PC-9 (cell line): Measurements from ENCODE around the gene RAB40C. TPM values are rescaled to one million over a fixed set of nuclear protein-coding genes. Genes with fewer than 3 reads are reported as not detected.
A peak's percentile ranks its signal among the peaks of the same experiment; 100 is the strongest.

ENCODE experiments used
- BruUV-seq: library from RNA; stranded (reverse); fragments of 400-500 nt; replicated peaks from 2 replicates; lab custom pipeline; 2021; lab: Mats Ljungman, UMichigan
- CTCF ChIA-PET: fragments of 300-600 bp; sonication (Branson Sonifier 250); formaldehyde crosslinking; loops from one replicate; lab custom pipeline; 2022; ENCODE audit warnings: antibody characterized with exemption; lab: Charles Lee
- POLR2A ChIA-PET: fragments of 300-600 bp; sonication (Branson Sonifier 250); formaldehyde crosslinking; loops from one replicate; lab custom pipeline; 2022; ENCODE audit warnings: antibody characterized with exemption; ENCODE audit not compliant: unreplicated experiment; lab: Charles Lee
- DNase-seq, 2 experiments: peaks; one replicate each; pipeline versions ENCODE4 v3.0.0 to v3.0.0-alpha.2; 2015 to 2022; ENCODE audit warnings: mixed read lengths in 1 of 2
- H2AFZ ChIP-seq: fragments of 200-600 bp; sonication (generic); 2 replicates; pipeline ENCODE4 v1.8.1; 2017; ENCODE audit warnings: antibody characterized with exemption
- H3F3A ChIP-seq: fragments of 200-600 bp; sonication (generic); 2 replicates; pipeline ENCODE4 v1.8.1; 2017; ENCODE audit warnings: antibody characterized with exemption, mild to moderate bottlenecking, low read depth; ENCODE audit not compliant: insufficient read depth
- H3K27ac ChIP-seq: fragments of 200-600 bp; sonication (generic); 2 replicates; pipeline ENCODE4 v1.6.1; 2016; ENCODE audit warnings: mixed run types
- H3K27me3 ChIP-seq: fragments of 200-600 bp; sonication (generic); 2 replicates; pipeline ENCODE4 v1.6.1; 2016; ENCODE audit warnings: low read depth, mixed run types; ENCODE audit not compliant: insufficient read depth
- H3K36me3 ChIP-seq: fragments of 200-600 bp; sonication (generic); 2 replicates; pipeline ENCODE4 v1.6.1; 2016; ENCODE audit warnings: low read depth, mixed run types
- H3K4me1 ChIP-seq: fragments of 200-600 bp; sonication (generic); replicated peaks from 2 replicates; pipeline ENCODE4 v1.6.1; 2016; ENCODE audit warnings: mixed run types; ENCODE audit not compliant: insufficient read depth
- H3K4me2 ChIP-seq: fragments of 200-600 bp; sonication (generic); 2 replicates; pipeline ENCODE4 v1.6.1; 2017; ENCODE audit warnings: mixed run types
- H3K4me3 ChIP-seq: fragments of 200-600 bp; sonication (generic); 2 replicates; pipeline ENCODE4 v1.6.1; 2016; ENCODE audit warnings: mixed run types
- H3K79me2 ChIP-seq: fragments of 200-600 bp; sonication (generic); 2 replicates; pipeline ENCODE4 v1.6.1; 2017; ENCODE audit warnings: low read depth, mixed run types
- H3K9me2 ChIP-seq: fragments of 200-600 bp; sonication (generic); 2 replicates; pipeline ENCODE4 v1.8.1; 2017; ENCODE audit warnings: mild to moderate bottlenecking; ENCODE audit not compliant: insufficient read depth
- H3K9me3 ChIP-seq: fragments of 200-600 bp; sonication (generic); 2 replicates; pipeline ENCODE4 v1.8.1; 2016; ENCODE audit warnings: low read depth; ENCODE audit not compliant: insufficient read depth
- H4K20me1 ChIP-seq: fragments of 200-600 bp; sonication (generic); 2 replicates; pipeline ENCODE4 v1.8.1; 2017; ENCODE audit not compliant: insufficient read depth
- CTCF ChIP-seq: fragments of 200-600 bp; sonication (generic); conservative IDR thresholded peaks from 2 replicates; pipeline ENCODE4 v1.6.1; 2017; ENCODE audit warnings: mixed run types, antibody characterized with exemption, mild to moderate bottlenecking, moderate library complexity
- EZH2 ChIP-seq: fragments of 200-600 bp; sonication (generic); IDR thresholded peaks from 2 replicates; pipeline ENCODE4 v1.8.0; 2017; ENCODE audit warnings: antibody characterized with exemption, low read depth
- intact Hi-C: fragments of 100-400 bp; cut with micrococcal nuclease; formaldehyde crosslinking; loops from one replicate; pipeline ENCODE4 v1.10.0; 2022; ENCODE audit not compliant: unreplicated experiment
- total RNA-seq: library from RNA; stranded (reverse); gene quantifications from 2 replicates; pipeline ENCODE4 v1.2.3, GENCODE V29; 2021

Gene RAB40C
- total RNA-seq, 1 experiment from 2014 or later, result 47.1 TPM

DNA sequence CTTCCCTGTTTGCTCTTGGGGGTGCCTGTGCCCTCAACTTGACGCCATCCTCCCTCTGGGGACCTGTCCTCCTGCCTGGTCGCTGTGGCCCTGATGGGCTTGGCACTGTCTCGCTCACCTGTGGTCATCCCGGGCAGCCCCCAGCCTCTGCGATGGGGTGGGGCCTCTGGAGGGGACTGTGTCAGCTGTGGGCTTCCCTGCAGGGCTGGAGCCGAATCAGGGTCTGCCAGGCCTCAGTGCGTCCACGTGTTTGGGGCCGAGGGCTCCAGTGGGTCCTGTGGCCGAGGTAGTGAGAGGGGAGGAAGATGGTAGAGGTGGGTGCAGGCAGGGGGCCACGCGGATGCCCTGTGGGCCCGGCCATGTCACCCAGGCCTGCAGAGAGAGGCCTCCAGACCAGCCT lies 12.1 kb upstream of the RAB40C start:
- H3K36me3 ChIP-seq, result no peaks in the 10 kb centered on the region
- H3F3A ChIP-seq, result no peaks in the 10 kb centered on the region; the same call in 1 of the 2 replicates
- H3K27me3 ChIP-seq, result no peaks in the 10 kb centered on the region
- POLR2A ChIA-PET, result no interaction called here
- TF ChIP-seq EZH2 (no peak), CTCF (no peak)
- CTCF ChIA-PET, result no interaction called here
- H3K4me2 ChIP-seq, result no peak overlapping the region
- H3K9me3 ChIP-seq, result no peaks in the 10 kb centered on the region
- no peaks in the 10 kb centered on the region for H4K20me1 ChIP-seq
- H3K4me3 ChIP-seq, result no peak overlapping the region
- DNase-seq, result no peak
- H3K9me2 ChIP-seq, result no peaks in the 10 kb centered on the region
- H3K79me2 ChIP-seq, result no peaks in the 10 kb centered on the region
- H3K27ac ChIP-seq, result no peak overlapping the region
- BruUV-seq, result no TSS peak
- no peaks in the 10 kb centered on the region for H3K4me1 ChIP-seq
- intact Hi-C loops, result no loop called here
- no peak overlapping the region for H2AFZ ChIP-seq

GRCh38 chr16:578232-578869 lies 11.5 kb upstream of the RAB40C start:
- POLR2A ChIA-PET, result no interaction called here
- Histone ChIP-seq H2AFZ (no peak overlapping the region), H3K4me1 (no peaks in the 10 kb centered on the region), H3K4me3 (no peak overlapping the region), H3K27ac (no peak overlapping the region), H3K9me3 (no peaks in the 10 kb centered on the region), H3F3A (no peaks in the 10 kb centered on the region; the same call in 1 of the 2 replicates), H4K20me1 (no peaks in the 10 kb centered on the region), H3K27me3 (no peaks in the 10 kb centered on the region), H3K36me3 (no peaks in the 10 kb centered on the region), H3K79me2 (no peaks in the 10 kb centered on the region), H3K9me2 (no peaks in the 10 kb centered on the region), H3K4me2 (no peak overlapping the region)
- no peak for TF ChIP-seq CTCF
- no peak for TF ChIP-seq EZH2
- no TSS peak for BruUV-seq
- CTCF ChIA-PET, result no interaction called here
- DNase-seq, result no peak
- intact Hi-C loops, result no loop called here

GRCh38 chr16:578870-579405 lies 10.9 kb upstream of the RAB40C start:
- ChIA-PET CTCF (no interaction called here), POLR2A (no interaction called here)
- H3K79me2 ChIP-seq, result no peaks in the 10 kb centered on the region
- no peaks in the 10 kb centered on the region for H3K27me3 ChIP-seq
- H3K36me3 ChIP-seq, result no peaks in the 10 kb centered on the region
- no peaks in the 10 kb centered on the region for H3K9me2 ChIP-seq
- intact Hi-C loops, result no loop called here
- H3K27ac ChIP-seq, result no peak overlapping the region
- H3F3A ChIP-seq, result no peaks in the 10 kb centered on the region; the same call in 1 of the 2 replicates
- BruUV-seq, result no TSS peak
- H4K20me1 ChIP-seq, result no peaks in the 10 kb centered on the region
- no peak for DNase-seq
- TF ChIP-seq CTCF (peak; percentile 33; the same call in 1 of the 2 replicates), EZH2 (no peak)
- H3K4me3 ChIP-seq, result no peak overlapping the region
- H2AFZ ChIP-seq, result no peak overlapping the region
- no peak overlapping the region for H3K4me2 ChIP-seq
- H3K9me3 ChIP-seq, result no peaks in the 10 kb centered on the region
- no peaks in the 10 kb centered on the region for H3K4me1 ChIP-seq
